Upper lobe of left lung (tissue), 6 donors: Measurements from ENCODE around the gene LCOR. TPM values are rescaled to one million over a fixed set of nuclear protein-coding genes. Genes with fewer than 3 reads are reported as not detected.

Source experiments
- ATAC-seq, 2 donors: fragments of 200-7000 bp; cut with Tn5 transposase; one replicate each; pipeline ENCODE4 v1.9.1; 2022; ENCODE audit warnings: mild to moderate bottlenecking in 2 of 2, moderate library complexity in 2 of 2; ENCODE audit not compliant: low FRiP score in 2 of 2
- DNase-seq, 2 donors: peaks; one replicate each; pipeline ENCODE4 v3.0.0-alpha.2; 2019 to 2020
- H3K27ac ChIP-seq, 4 donors: fragments of 200-600 bp; sonication (generic); one replicate each; pipeline ENCODE4 v1.5.1; 2016 to 2019
- H3K27me3 ChIP-seq, 4 donors: fragments of 200-600 bp; sonication (generic); one replicate each; pipeline ENCODE4 v1.5.1; 2017 to 2019
- H3K36me3 ChIP-seq, 4 donors: fragments of 200-600 bp; sonication (generic); one replicate each; pipeline ENCODE4 v1.5.1; 2016 to 2019
- H3K4me1 ChIP-seq, 4 donors: fragments of 200-600 bp; sonication (generic); one replicate each; pipeline ENCODE4 v1.5.1; 2018 to 2019
- H3K4me3 ChIP-seq, 4 donors: fragments of 200-600 bp; sonication (generic); one replicate each; pipeline ENCODE4 v1.5.1; 2017 to 2019; ENCODE audit warnings: mild to moderate bottlenecking in 2 of 4, moderate library complexity in 1 of 4
- H3K9me3 ChIP-seq, 4 donors: fragments of 200-600 bp; sonication (generic); one replicate each; pipeline ENCODE4 v1.5.1; 2018 to 2019
- EP300 ChIP-seq, 4 donors: sonication (generic); formaldehyde crosslinking; IDR thresholded peaks; one replicate each; pipeline ENCODE4 v1.5.1; 2017; ENCODE audit warnings: antibody characterized with exemption in 4 of 4, control low read depth in 2 of 4
- POLR2A ChIP-seq, 4 donors: fragments of 450-650 bp; IDR thresholded peaks; one replicate each; pipeline ENCODE4 v1.5.1; 2016 to 2017; ENCODE audit warnings: antibody characterized with exemption in 4 of 4, mild to moderate bottlenecking in 2 of 4
- POLR2AphosphoS5 ChIP-seq, 2 donors: sonication (generic); formaldehyde crosslinking; IDR thresholded peaks; one replicate each; pipeline ENCODE4 v1.5.1; 2017; ENCODE audit warnings: antibody characterized with exemption in 2 of 2
- whole genome bisulfite sequencing, 2 donors: methylation state at CpG; one replicate each; pipeline ENCODE4 v1.1.5; 2017 to 2018; 5-methylcytosine and 5-hydroxymethylcytosine counted together
- total RNA-seq, 6 donors: library from RNA; depleted of rRNA in 4 of 6; stranded (reverse); fragments of >200 nt in 4 of 6; gene quantifications; one replicate each; pipeline versions ENCODE4 v1.1.0 to v1.2.1, GENCODE V29; 2016 to 2021
- TF ChIP-seq, protein P1 (sequence below), 6 experiments: fragments of 450-650 bp in 4 of 6; fragments of 200-600 bp in 2 of 6; sonication (generic) in 2 of 6; IDR thresholded peaks; one replicate each; pipeline ENCODE4 v1.5.1; 2016 to 2019; ENCODE audit warnings: antibody characterized with exemption in 6 of 6
- donor health status: DM: no; HTN: no; CAD: no; lungs with moderate emphysema.
- donor health status: DM: no; HTN: yes; CAD: no; lungs with severe emphysema.

LCOR gene
- total RNA-seq, 6 donors from 2014 or later = 18.6 to 54.7 (median 28.0) TPM

DNA sequence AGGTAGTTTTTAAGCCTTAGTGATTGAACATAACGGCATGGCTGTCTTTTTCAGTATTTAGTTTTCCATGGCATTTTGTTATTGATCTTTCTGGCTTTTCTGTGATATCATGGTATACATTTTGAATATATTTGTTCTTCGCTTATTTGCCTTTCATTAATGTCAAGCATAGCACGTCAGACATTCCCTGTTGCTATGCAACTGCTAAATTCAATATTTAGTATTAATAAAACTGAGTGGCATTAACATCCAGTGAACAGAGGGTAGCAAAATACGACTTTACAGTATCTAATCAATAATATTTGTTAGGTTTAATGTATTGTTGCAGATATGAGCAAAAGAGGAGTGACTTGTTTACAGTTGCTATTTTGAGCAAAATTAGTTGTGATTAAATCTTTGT is 72.5 kb downstream of the LCOR start:
- H3K36me3 ChIP-seq = no peaks in the 10 kb centered on the region
- TF ChIP-seq POLR2A (IDR thresholded peaks at IDR 0.05) = no peak
- no peak for TF ChIP-seq EP300 (IDR thresholded peaks at IDR 0.05)
- TF ChIP-seq, protein P1, sequence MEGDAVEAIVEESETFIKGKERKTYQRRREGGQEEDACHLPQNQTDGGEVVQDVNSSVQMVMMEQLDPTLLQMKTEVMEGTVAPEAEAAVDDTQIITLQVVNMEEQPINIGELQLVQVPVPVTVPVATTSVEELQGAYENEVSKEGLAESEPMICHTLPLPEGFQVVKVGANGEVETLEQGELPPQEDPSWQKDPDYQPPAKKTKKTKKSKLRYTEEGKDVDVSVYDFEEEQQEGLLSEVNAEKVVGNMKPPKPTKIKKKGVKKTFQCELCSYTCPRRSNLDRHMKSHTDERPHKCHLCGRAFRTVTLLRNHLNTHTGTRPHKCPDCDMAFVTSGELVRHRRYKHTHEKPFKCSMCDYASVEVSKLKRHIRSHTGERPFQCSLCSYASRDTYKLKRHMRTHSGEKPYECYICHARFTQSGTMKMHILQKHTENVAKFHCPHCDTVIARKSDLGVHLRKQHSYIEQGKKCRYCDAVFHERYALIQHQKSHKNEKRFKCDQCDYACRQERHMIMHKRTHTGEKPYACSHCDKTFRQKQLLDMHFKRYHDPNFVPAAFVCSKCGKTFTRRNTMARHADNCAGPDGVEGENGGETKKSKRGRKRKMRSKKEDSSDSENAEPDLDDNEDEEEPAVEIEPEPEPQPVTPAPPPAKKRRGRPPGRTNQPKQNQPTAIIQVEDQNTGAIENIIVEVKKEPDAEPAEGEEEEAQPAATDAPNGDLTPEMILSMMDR (IDR thresholded peaks at IDR 0.05) = no peak
- no peak for TF ChIP-seq POLR2AphosphoS5 (IDR thresholded peaks at IDR 0.05)
- no peaks in the 10 kb centered on the region for H3K27me3 ChIP-seq
- no peak overlapping the region for H3K27ac ChIP-seq
- peaks cover 3 to 34% (median 19%) of the 10 kb centered on the region in 4 donors for H3K4me1 ChIP-seq
- no peak overlapping the region for H3K4me3 ChIP-seq
- whole genome bisulfite sequencing, 2 donors = 85 to 95% methylated on average over 4 of the region's 4 CpGs
- DNase-seq (no peak), ATAC-seq (no peak)
- no peaks in the 10 kb centered on the region for H3K9me3 ChIP-seq

DNA sequence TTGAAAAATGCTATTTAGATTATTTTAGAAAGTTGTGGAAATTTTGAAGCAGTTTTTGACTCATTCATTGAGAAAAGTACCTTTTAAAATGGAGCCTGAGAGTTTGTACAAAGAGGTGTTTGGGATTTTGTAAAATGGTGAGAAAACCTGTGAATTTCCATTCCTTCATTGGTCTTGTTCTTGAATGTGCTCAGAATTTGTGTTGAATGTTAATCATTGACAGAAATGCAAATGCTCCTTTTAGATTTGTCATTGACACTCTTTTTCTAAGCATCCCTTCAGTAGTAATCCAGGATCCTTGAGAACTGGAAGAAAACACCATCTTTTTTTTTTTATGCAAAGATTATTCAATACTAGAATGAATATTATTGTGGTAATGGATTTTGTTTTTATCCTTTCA is 74.8 kb downstream of the LCOR start:
- Histone ChIP-seq H3K27me3 (no peaks in the 10 kb centered on the region), H3K9me3 (no peaks in the 10 kb centered on the region), H3K27ac (no peak overlapping the region), H3K4me1 (peaks cover 3 to 31% (median 19%) of the 10 kb centered on the region in 4 donors), H3K4me3 (no peak overlapping the region), H3K36me3 (no peaks in the 10 kb centered on the region)
- no peak for ATAC-seq
- TF ChIP-seq, protein P1 (IDR thresholded peaks at IDR 0.05) = no peak
- TF ChIP-seq EP300 (IDR thresholded peaks at IDR 0.05) (no peak), POLR2AphosphoS5 (IDR thresholded peaks at IDR 0.05) (no peak), POLR2A (IDR thresholded peaks at IDR 0.05) (no peak)
- DNase-seq = no peak

DNA sequence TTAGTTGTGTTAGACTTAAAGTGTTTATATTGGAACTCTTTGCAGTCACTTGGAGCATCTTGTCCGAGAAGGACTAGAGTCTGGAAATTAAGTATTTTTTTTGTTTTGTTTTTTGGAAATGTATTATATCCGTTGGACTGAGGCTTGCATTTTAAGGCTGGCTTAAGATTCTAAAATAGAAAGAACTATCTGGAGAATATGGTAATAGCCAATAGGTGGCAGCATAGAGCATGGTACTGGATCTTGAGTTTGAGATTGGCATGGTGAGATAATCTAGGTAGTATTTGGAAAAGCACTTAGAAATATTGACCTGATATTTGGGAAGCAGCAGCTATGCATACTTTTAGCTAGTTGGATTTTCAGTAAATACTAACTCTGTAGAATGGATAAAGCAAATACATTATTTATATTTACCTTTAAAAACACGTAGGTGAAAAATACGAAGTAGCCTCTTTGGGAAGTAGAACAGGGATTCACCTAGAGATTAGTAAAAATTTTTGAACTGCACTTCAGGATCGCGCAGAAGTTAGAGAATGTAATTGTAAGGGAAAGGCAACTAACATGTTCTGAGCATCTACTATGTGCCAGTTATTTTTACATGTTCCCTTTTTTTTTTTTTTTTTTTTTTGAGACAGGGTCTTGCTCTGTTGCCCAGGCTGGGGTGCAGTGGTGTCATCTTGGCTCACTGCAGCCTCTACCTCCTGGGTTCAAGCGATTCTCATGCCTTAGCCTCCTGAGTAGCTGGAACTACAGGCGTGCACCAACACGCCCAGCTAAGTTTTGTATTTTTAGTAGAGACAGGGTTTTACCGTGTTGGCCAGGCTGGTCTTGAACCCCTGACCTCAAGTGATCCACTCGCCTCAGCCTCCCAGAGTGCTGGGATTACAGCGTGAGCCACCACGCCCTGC is 78.6 kb downstream of the LCOR start:
- Histone ChIP-seq H3K27ac (no peak overlapping the region), H3K4me1 (peaks cover 0 to 15% (median 11%) of the 10 kb centered on the region in 4 donors), H3K27me3 (no peaks in the 10 kb centered on the region), H3K4me3 (no peak overlapping the region), H3K9me3 (no peaks in the 10 kb centered on the region), H3K36me3 (peaks cover 0 to 9% (median under 1%) of the 10 kb centered on the region in 4 donors)
- ATAC-seq (peak; percentile 61 to 63), DNase-seq (no peak)
- 85 to 88% methylated on average over 13 of the region's 13 CpGs for WGBS, 2 donors
- TF ChIP-seq POLR2A (IDR thresholded peaks at IDR 0.05) = no peak
- TF ChIP-seq, protein P1 (IDR thresholded peaks at IDR 0.05) = peak in 5 of 6 experiments; percentile 20 to 60 (median 48)

DNA sequence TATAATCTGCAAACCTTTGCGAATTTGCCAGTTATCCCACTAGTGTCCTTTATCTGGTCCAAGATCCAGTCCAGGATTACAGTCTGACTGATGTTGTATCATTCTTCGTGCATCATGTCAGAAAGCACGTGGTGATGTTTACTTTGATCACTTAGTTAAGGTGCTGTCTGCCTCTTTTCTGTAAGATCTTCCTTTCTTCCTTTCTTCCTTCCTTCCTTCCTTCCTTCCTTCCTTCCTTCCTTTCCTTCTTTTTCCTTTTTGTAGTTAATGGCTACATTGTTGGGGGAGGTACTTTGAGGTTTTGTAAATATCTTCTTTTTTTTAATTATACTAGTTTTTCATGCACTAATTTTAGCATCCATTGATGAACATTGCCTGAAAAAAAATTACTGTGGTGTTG is 80.3 kb downstream of the LCOR start:
- Histone ChIP-seq H3K27me3 (no peaks in the 10 kb centered on the region), H3K36me3 (peaks cover 0 to 10% (median 1%) of the 10 kb centered on the region in 4 donors), H3K27ac (no peak overlapping the region), H3K4me3 (no peak overlapping the region), H3K4me1 (peaks cover 0 to 7% (median 4%) of the 10 kb centered on the region in 4 donors), H3K9me3 (no peaks in the 10 kb centered on the region)
- ATAC-seq (no peak), DNase-seq (no peak)
- 68 to 69% methylated on average over 3 of the region's 3 CpGs for WGBS, 2 donors
- TF ChIP-seq POLR2A (IDR thresholded peaks at IDR 0.05) (no peak), POLR2AphosphoS5 (IDR thresholded peaks at IDR 0.05) (no peak), EP300 (IDR thresholded peaks at IDR 0.05) (no peak)
- TF ChIP-seq, protein P1 (IDR thresholded peaks at IDR 0.05) = no peak
